ENCODE data around the gene KRTAP9-6.
"Not testable (repeated sequence)": the region's sequence is repeated elsewhere in the genome, so short reads cannot be mapped to it uniquely, and the experiment has no call there.

DNA sequence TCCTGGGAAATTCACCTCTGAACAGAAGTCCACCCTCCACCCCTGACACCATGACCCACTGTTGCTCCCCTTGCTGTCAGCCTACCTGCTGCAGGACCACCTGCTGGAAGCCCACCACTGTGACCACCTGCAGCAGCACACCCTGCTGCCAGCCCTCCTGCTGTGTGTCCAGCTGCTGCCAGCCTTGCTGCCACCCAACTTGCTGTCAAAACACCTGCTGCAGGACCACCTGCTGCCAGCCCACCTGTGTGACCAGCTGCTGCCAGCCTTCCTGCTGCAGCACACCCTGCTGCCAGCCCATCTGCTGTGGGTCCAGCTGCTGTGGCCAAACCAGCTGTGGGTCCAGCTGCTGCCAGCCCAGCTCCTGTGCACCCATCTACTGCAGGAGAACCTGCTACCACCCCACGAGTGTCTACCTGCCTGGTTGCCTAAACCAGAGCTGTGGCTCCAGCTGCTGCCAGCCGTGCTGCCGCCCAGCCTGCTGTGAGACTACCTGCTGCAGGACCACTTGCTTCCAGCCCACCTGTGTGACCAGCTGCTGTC lies 10.5 kb downstream of the KRTAP9-6 start, which contains the start of gene KRTAP9-7:
- not testable (repeated sequence) for TF ChIP-seq CTCF (conservative IDR thresholded peaks at IDR 0.05; ENCODE audit: low read length); EZH2phosphoT487 (IDR thresholded peaks at IDR 0.05; ENCODE audit: borderline replicate concordance)

Measured in Loucy (cell line).